K562 treated with DMSO at 1 percent for 4 hours (cell line): Measurements from ENCODE around the gene LMBR1L. TPM values are rescaled to one million over a fixed set of nuclear protein-coding genes. Genes with fewer than 3 reads are reported as not detected.

ENCODE experiments used
- total RNA-seq: library from RNA; unstranded; fragments of 300-600 nt; gene quantifications from 2 replicates; pipeline ENCODE4 v1.2.3, GENCODE V29; 2022; ENCODE audit not compliant: insufficient read depth

Gene LMBR1L
- 23.6 and 30.6 TPM in 2 replicates for total RNA-seq

GRCh38 chr12:49110464-49111155 lies at the start of gene LMBR1L:
LMBR1L (minus strand) TSS chr12:49110847; CDS start chr12:49110555, 292 bp downstream.

GRCh38 chr12:49131051-49131893 lies 20.6 kb upstream of the LMBR1L start, which contains the start of gene TUBA1B:
TUBA1B (minus strand) TSS chr12:49131395; CDS start chr12:49131300, 95 bp downstream.

GRCh38 chr12:49094160-49094974 lies 16.3 kb downstream of the LMBR1L start, which contains the start of gene DHH:
DHH (minus strand) TSS chr12:49094801; CDS start chr12:49094512, 289 bp downstream.

GRCh38 chr12:49069507-49070346 lies 40.9 kb downstream of the LMBR1L start, which contains the start of gene RHEBL1:
RHEBL1 (minus strand) TSS chr12:49069979; CDS start chr12:49069785, 194 bp downstream.

GRCh38 chr12:49060237-49061156 lies 50.1 kb downstream of the LMBR1L start, which contains the start of gene KMT2D:
KMT2D (minus strand) TSS chr12:49060794; CDS start chr12:49055324, 5,470 bp downstream.

Other genes starting within 250 kb of the LMBR1L start
- 1.8 and 1.9 TPM in 2 replicates for gene RND1, start 245.0 kb downstream of the LMBR1L start, total RNA-seq
- gene FKBP11, start 185.4 kb downstream of the LMBR1L start, total RNA-seq: 4.6 and 8.3 TPM in 2 replicates
- 50.5 and 56.3 TPM in 2 replicates for gene ARF3, start 153.4 kb downstream of the LMBR1L start, total RNA-seq
- gene WNT10B, start 139.1 kb downstream of the LMBR1L start, total RNA-seq: 0.31 TPM in 1 of 2 replicates, not detected in the other
- not detected in 2 replicates for gene WNT1, start 132.5 kb downstream of the LMBR1L start, total RNA-seq
- 0.73 and 1.4 TPM in 2 replicates for gene DDN, start 111.5 kb downstream of the LMBR1L start, total RNA-seq
- gene PRKAG1, start 92.1 kb downstream of the LMBR1L start, total RNA-seq: 60.7 and 65.8 TPM in 2 replicates
- 31.9 and 41.7 TPM in 2 replicates for gene KMT2D, start 50.1 kb downstream of the LMBR1L start, total RNA-seq
- 14.1 and 17.7 TPM in 2 replicates for gene RHEBL1, start 40.9 kb downstream of the LMBR1L start, total RNA-seq
- 3.8 and 4.5 TPM in 2 replicates for gene DHH, start 16.0 kb downstream of the LMBR1L start, total RNA-seq
- 2,409 and 2,413 TPM in 2 replicates for gene TUBA1B, start 20.5 kb upstream of the LMBR1L start, total RNA-seq
- gene TUBA1A, start 78.2 kb upstream of the LMBR1L start, total RNA-seq: 27.3 and 34.8 TPM in 2 replicates
- gene TUBA1C, start 154.2 kb upstream of the LMBR1L start, total RNA-seq: 705 and 867 TPM in 2 replicates
- gene PRPH, start 184.3 kb upstream of the LMBR1L start, total RNA-seq: 1.4 and 3.5 TPM in 2 replicates
- 44.7 and 69.4 TPM in 2 replicates for gene TROAP, start 212.4 kb upstream of the LMBR1L start, total RNA-seq
- 1.7 and 2.1 TPM in 2 replicates for gene C1QL4, start 226.3 kb upstream of the LMBR1L start, total RNA-seq
- 0.35 TPM in 1 of 2 replicates, not detected in the other for gene DNAJC22, start 236.0 kb upstream of the LMBR1L start, total RNA-seq